Endodermal cell (in vitro differentiated cells): ENCODE data around the gene GLIS1. TPM values are rescaled to one million over a fixed set of nuclear protein-coding genes. Genes with fewer than 3 reads are reported as not detected.
A peak's percentile ranks its signal among the peaks of the same experiment; 100 is the strongest.

ENCODE experiments used
- DNase-seq: peaks from one replicate; pipeline ENCODE4 v3.0.0-alpha.2; 2017
- H3K27ac ChIP-seq: 2 replicates; pipeline ENCODE4 v1.5.1; 2013; ENCODE audit warnings: mild to moderate bottlenecking, low read depth, low read length, moderate library complexity
- H3K27me3 ChIP-seq: 2 replicates; pipeline ENCODE4 v1.6.1; 2013; ENCODE audit warnings: mild to moderate bottlenecking, low read length, moderate library complexity; ENCODE audit not compliant: insufficient read depth, control insufficient read depth, poor library complexity, severe bottlenecking
- H3K36me3 ChIP-seq: 2 replicates; pipeline ENCODE4 v1.7.0; 2013; ENCODE audit warnings: mild to moderate bottlenecking, low read length, moderate library complexity; ENCODE audit not compliant: control insufficient read depth, insufficient read depth
- H3K4me1 ChIP-seq: one replicate; pipeline ENCODE4 v1.7.0; 2013; ENCODE audit warnings: low read length; ENCODE audit not compliant: control insufficient read depth, insufficient read depth
- H3K4me3 ChIP-seq: 2 replicates; pipeline ENCODE4 v1.5.1; 2013; ENCODE audit warnings: mild to moderate bottlenecking, low read length, moderate library complexity
- H3K9ac ChIP-seq: 2 replicates; pipeline ENCODE4 v1.6.1; 2013; ENCODE audit warnings: mild to moderate bottlenecking, low read length, moderate library complexity; ENCODE audit not compliant: poor library complexity, severe bottlenecking; ENCODE audit errors: extremely low read depth
- H3K9me3 ChIP-seq: 2 replicates; pipeline ENCODE4 v1.6.1; 2013; ENCODE audit warnings: mild to moderate bottlenecking, low read length, moderate library complexity; ENCODE audit not compliant: control insufficient read depth
- H3K27ac Mint-ChIP-seq: 2 replicates; pipeline ENCODE4 v1.8.0; 2020; ENCODE audit warnings: mixed read lengths
- H3K27me3 Mint-ChIP-seq: 2 replicates; pipeline ENCODE4 v1.8.0; 2021; ENCODE audit warnings: mild to moderate bottlenecking, mixed read lengths; ENCODE audit not compliant: insufficient read depth
- H3K36me3 Mint-ChIP-seq: 2 replicates; pipeline ENCODE4 v1.8.0; 2020; ENCODE audit warnings: low read depth, mixed read lengths
- H3K4me1 Mint-ChIP-seq: 2 replicates; pipeline ENCODE4 v1.8.0; 2020; ENCODE audit warnings: mixed read lengths
- H3K4me3 Mint-ChIP-seq: 2 replicates; pipeline ENCODE4 v1.8.0; 2020; ENCODE audit warnings: mild to moderate bottlenecking, moderate library complexity, mixed read lengths
- H3K9me3 Mint-ChIP-seq: 2 replicates; pipeline ENCODE4 v1.8.0; 2020; ENCODE audit warnings: mild to moderate bottlenecking, mixed read lengths
- WGBS, 2 experiments: methylation state at CpG; one replicate each; pipeline versions ENCODE4 v1.1.5 to v1.1.7; 2013; ENCODE audit warnings: missing lambda C conversion rate in 2 of 2, mixed read lengths in 1 of 2; ENCODE audit not compliant: insufficient coverage in 1 of 2, insufficient read length in 1 of 2; 5-methylcytosine and 5-hydroxymethylcytosine counted together
- total RNA-seq, 2 donors: library from RNA; stranded (reverse); fragmentation: NEBNext Ultra II Directional in 1 of 2; extraction: Animal tissue kit (Norgen Biotek cat#: 25700) in 1 of 2; gene quantifications; 2 replicates in 1 of 2; 3 replicates in 1 of 2; pipeline ENCODE4 v1.2.1, GENCODE V29; 2021
- TF ChIP-seq, protein P1 (sequence below): fragments of 200-600 bp; sonication (generic); conservative IDR thresholded peaks from 2 replicates; pipeline ENCODE4 v1.5.0; 2021; ENCODE audit warnings: antibody characterized with exemption, mild to moderate bottlenecking

GLIS1 gene
- total RNA-seq, 2 donors from 2014 or later: 2.1 to 3.9 TPM

DNA sequence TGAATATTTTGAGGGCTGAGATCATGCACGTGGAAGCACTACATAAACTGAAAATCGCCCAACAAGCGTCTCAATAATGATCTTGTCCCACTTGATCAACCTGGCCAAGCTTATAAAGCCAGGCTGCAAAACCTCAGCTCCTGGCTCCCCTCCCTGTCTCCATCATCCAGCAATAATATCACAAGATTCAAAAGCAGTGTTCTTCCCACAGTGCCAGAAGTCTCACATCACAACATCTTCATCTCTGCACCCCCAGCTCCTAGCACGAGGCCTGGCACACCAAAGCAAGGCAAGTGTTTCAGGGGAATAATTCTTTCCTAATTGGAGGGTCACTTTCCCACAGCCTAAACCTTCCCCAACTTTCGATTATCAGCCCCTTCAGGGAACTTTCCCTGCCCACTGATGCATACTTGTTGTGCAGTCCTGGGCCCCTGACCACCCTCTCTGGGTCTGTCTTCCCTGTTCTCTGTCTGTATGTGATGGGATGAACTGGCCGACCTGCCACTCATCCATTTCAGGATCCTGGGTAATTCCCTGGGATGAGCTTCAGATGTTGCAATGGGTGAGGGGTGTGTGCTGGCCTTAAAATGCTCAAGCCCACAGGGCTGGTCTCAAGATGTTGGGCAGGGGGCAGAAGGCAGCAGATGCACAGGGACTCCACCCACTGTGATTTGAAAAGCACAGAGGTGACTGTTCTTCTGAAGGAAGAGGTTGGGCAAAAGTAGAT, 150.7 kb downstream of the GLIS1 start:
- no peaks in the 10 kb centered on the region for H3K27me3 ChIP-seq
- Mint-ChIP-seq H3K36me3 (no peaks in the 10 kb centered on the region), H3K4me1 (peaks cover 5% of the 10 kb centered on the region), H3K9me3 (no peaks in the 10 kb centered on the region), H3K27ac (no peak overlapping the region), H3K4me3 (no peak overlapping the region), H3K27me3 (peaks cover 4% of the 10 kb centered on the region)
- no peak for DNase-seq
- H3K27ac ChIP-seq: no peak overlapping the region
- no peak overlapping the region for H3K9ac ChIP-seq
- no peaks in the 10 kb centered on the region for H3K9me3 ChIP-seq
- TF ChIP-seq, protein P1, sequence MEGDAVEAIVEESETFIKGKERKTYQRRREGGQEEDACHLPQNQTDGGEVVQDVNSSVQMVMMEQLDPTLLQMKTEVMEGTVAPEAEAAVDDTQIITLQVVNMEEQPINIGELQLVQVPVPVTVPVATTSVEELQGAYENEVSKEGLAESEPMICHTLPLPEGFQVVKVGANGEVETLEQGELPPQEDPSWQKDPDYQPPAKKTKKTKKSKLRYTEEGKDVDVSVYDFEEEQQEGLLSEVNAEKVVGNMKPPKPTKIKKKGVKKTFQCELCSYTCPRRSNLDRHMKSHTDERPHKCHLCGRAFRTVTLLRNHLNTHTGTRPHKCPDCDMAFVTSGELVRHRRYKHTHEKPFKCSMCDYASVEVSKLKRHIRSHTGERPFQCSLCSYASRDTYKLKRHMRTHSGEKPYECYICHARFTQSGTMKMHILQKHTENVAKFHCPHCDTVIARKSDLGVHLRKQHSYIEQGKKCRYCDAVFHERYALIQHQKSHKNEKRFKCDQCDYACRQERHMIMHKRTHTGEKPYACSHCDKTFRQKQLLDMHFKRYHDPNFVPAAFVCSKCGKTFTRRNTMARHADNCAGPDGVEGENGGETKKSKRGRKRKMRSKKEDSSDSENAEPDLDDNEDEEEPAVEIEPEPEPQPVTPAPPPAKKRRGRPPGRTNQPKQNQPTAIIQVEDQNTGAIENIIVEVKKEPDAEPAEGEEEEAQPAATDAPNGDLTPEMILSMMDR: no peak
- 92% methylated on average over 5 to 6 of the region's 6 CpGs for WGBS, 2 experiments
- no peak overlapping the region for H3K4me3 ChIP-seq
- no peaks in the 10 kb centered on the region for H3K4me1 ChIP-seq
- H3K36me3 ChIP-seq: no peaks in the 10 kb centered on the region

DNA sequence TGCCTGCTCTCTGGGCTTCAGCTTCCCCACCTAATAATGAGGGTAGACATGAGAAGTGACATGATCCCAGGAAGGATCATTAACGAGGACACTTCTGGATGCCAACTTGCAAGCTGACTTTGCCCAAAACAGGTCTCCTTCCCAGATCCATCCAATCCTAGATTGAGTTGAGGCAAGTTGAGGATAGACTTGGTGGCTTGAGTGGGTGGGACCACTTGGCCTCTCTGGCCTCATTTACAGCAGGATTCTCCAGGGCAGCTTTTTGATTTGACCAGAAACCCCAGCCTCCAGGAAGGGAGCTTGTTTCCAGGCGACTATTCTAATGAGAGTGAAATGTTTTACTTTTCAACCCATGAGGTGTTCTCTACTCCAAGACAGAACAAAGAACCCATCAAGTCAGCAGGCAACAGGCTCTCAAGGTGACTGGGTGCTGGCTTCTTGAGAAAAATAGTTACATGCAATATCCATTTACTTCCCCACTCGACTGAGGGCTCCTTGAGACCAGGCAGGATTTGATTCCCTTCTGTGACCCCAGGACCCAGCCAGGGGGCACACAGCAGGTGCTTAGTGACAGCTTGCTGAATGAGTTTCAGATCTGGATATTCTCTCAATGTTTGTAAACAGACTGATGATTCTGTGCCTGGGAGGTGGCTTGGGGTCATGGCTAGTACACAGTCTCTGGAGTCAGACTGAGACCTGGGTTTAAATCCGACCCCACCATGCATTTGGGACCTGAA, 151.5 kb downstream of the GLIS1 start:
- TF ChIP-seq, protein P1: no peak
- Histone ChIP-seq H3K9me3 (no peaks in the 10 kb centered on the region), H3K4me1 (no peaks in the 10 kb centered on the region), H3K36me3 (no peaks in the 10 kb centered on the region), H3K4me3 (no peak overlapping the region), H3K27me3 (no peaks in the 10 kb centered on the region), H3K9ac (no peak overlapping the region), H3K27ac (no peak overlapping the region)
- no peak overlapping the region for H3K4me3 Mint-ChIP-seq
- H3K4me1 Mint-ChIP-seq: peaks cover under 1% of the 10 kb centered on the region
- peak; percentile 36 for DNase-seq
- no peaks in the 10 kb centered on the region for H3K9me3 Mint-ChIP-seq
- H3K27me3 Mint-ChIP-seq: peaks cover 4% of the 10 kb centered on the region
- no peaks in the 10 kb centered on the region for H3K36me3 Mint-ChIP-seq
- WGBS, 2 experiments: 85 to 89% methylated on average over 1 to 4 of the region's 4 CpGs
- no peak overlapping the region for H3K27ac Mint-ChIP-seq

GRCh38 chr1:53586765-53587164, 152.2 kb downstream of the GLIS1 start:
- Mint-ChIP-seq H3K36me3 (no peaks in the 10 kb centered on the region), H3K27ac (no peak overlapping the region), H3K4me3 (no peak overlapping the region), H3K4me1 (peaks cover 5% of the 10 kb centered on the region), H3K27me3 (peaks cover 4% of the 10 kb centered on the region), H3K9me3 (no peaks in the 10 kb centered on the region)
- H3K4me3 ChIP-seq: no peak overlapping the region
- H3K27ac ChIP-seq: no peak overlapping the region
- H3K27me3 ChIP-seq: no peaks in the 10 kb centered on the region
- TF ChIP-seq, protein P1: no peak
- 80 to 95% methylated on average over 2 of the region's 2 CpGs for WGBS, 2 experiments
- DNase-seq: peak; percentile 45
- H3K4me1 ChIP-seq: peaks cover 2% of the 10 kb centered on the region
- H3K9me3 ChIP-seq: no peaks in the 10 kb centered on the region
- no peaks in the 10 kb centered on the region for H3K36me3 ChIP-seq
- no peak overlapping the region for H3K9ac ChIP-seq
